IMR-90 (cell line): ENCODE data around the gene FAM163B. TPM values are rescaled to one million over a fixed set of nuclear protein-coding genes. Genes with fewer than 3 reads are reported as not detected.

Source experiments
- ATAC-seq: fragments of 200-7000 bp; cut with Tn5 transposase; 2 replicates; pipeline ENCODE4 v1.9.1; 2020; ENCODE audit warnings: low read depth, mild to moderate bottlenecking, moderate library complexity
- BruUV-seq: library from RNA; stranded (reverse); fragments of 400-500 nt; replicated peaks from 2 replicates; lab custom pipeline; 2021; lab: Mats Ljungman, UMichigan
- CTCF ChIA-PET: fragments of 300-600 bp; formaldehyde crosslinking; extraction: SDS; loops from one replicate; lab custom pipeline; 2021; ENCODE audit warnings: antibody characterized with exemption; lab: Yijun Ruan, JAX
- POLR2A ChIA-PET: fragments of 300-600 bp; sonication (Branson Sonifier 250); formaldehyde crosslinking; loops from one replicate; lab custom pipeline; 2022; ENCODE audit warnings: antibody characterized with exemption; ENCODE audit not compliant: unreplicated experiment; lab: Charles Lee
- DNase-seq: peaks from one replicate; pipeline ENCODE4 v3.0.0; 2013
- H2AFZ ChIP-seq: replicated peaks from 2 replicates; pipeline ENCODE3; 2013; ENCODE audit warnings: low read length, mild to moderate bottlenecking; ENCODE audit not compliant: poor library complexity
- H2AK5ac ChIP-seq: 2 replicates; pipeline ENCODE4 v1.6.1; 2013; ENCODE audit warnings: low read depth, low read length, inconsistent platforms
- H2AK9ac ChIP-seq: replicated peaks from 2 replicates; pipeline ENCODE3; 2013; ENCODE audit warnings: mild to moderate bottlenecking, low read depth, low read length, moderate library complexity; ENCODE audit not compliant: poor library complexity
- H2BK120ac ChIP-seq: 2 replicates; pipeline ENCODE4 v1.6.1; 2013; ENCODE audit warnings: low read depth, low read length, inconsistent platforms
- H2BK15ac ChIP-seq: 3 replicates; pipeline ENCODE4 v1.6.1; 2013; ENCODE audit warnings: low read depth, low read length, inconsistent platforms
- H2BK20ac ChIP-seq: 2 replicates; pipeline ENCODE4 v1.6.1; 2013; ENCODE audit warnings: low read depth, mild to moderate bottlenecking, inconsistent platforms, low read length, moderate library complexity
- H2BK5ac ChIP-seq: 2 replicates; pipeline ENCODE4 v1.6.1; 2013; ENCODE audit warnings: mild to moderate bottlenecking, low read depth, low read length, inconsistent platforms; ENCODE audit not compliant: poor library complexity, severe bottlenecking
- H3K14ac ChIP-seq: replicated peaks from 2 replicates; pipeline ENCODE4 v1.6.1; 2013; ENCODE audit warnings: low read depth, low read length, inconsistent platforms
- H3K18ac ChIP-seq: 2 replicates; pipeline ENCODE4 v1.6.1; 2013; ENCODE audit warnings: low read depth, low read length, control low read depth
- H3K23ac ChIP-seq: 2 replicates; pipeline ENCODE4 v1.6.1; 2013; ENCODE audit warnings: low read depth, low read length, inconsistent platforms
- H3K27ac ChIP-seq: 2 replicates; pipeline ENCODE4 v1.5.1; 2013; ENCODE audit warnings: mild to moderate bottlenecking, control low read depth, low read length; ENCODE audit not compliant: insufficient read depth
- H3K27me3 ChIP-seq: 2 replicates; pipeline ENCODE4 v1.6.1; 2013; ENCODE audit warnings: low read length; ENCODE audit not compliant: control insufficient read depth, insufficient read depth
- H3K36me3 ChIP-seq: 2 replicates; pipeline ENCODE4 v1.6.1; 2013; ENCODE audit warnings: low read length, mixed read lengths; ENCODE audit not compliant: control insufficient read depth, insufficient read depth
- H3K4ac ChIP-seq: 2 replicates; pipeline ENCODE4 v1.6.1; 2013; ENCODE audit warnings: low read depth, low read length, inconsistent platforms
- H3K4me1 ChIP-seq: 2 replicates; pipeline ENCODE4 v1.6.1; 2013; ENCODE audit warnings: low read length, mixed read lengths; ENCODE audit not compliant: control insufficient read depth, insufficient read depth
- H3K4me2 ChIP-seq: 2 replicates; pipeline ENCODE4 v1.6.1; 2013; ENCODE audit warnings: low read depth, mild to moderate bottlenecking, control low read depth, low read length, moderate library complexity
- H3K4me3 ChIP-seq: 2 replicates; pipeline ENCODE4 v1.5.1; 2013; ENCODE audit warnings: low read depth, mild to moderate bottlenecking, control low read depth, low read length, moderate library complexity; ENCODE audit not compliant: insufficient read depth
- H3K56ac ChIP-seq: 2 replicates; pipeline ENCODE4 v1.6.1; 2013; ENCODE audit warnings: low read length, inconsistent platforms; ENCODE audit not compliant: insufficient read depth; ENCODE audit errors: extremely low read depth
- H3K79me1 ChIP-seq, 2 experiments: 2 replicates each; pipeline ENCODE4 v1.6.1; 2013; ENCODE audit warnings: low read length in 2 of 2, inconsistent platforms in 1 of 2, low read depth in 1 of 2
- H3K9ac ChIP-seq: 2 replicates; pipeline ENCODE4 v1.6.1; 2013; ENCODE audit warnings: low read depth, low read length, control low read depth
- H3K9me1 ChIP-seq: 2 replicates; pipeline ENCODE4 v1.6.1; 2013; ENCODE audit warnings: low read length, inconsistent platforms; ENCODE audit not compliant: insufficient read depth
- H3K9me3 ChIP-seq: 2 replicates; pipeline ENCODE4 v1.6.1; 2013; ENCODE audit warnings: low read length; ENCODE audit not compliant: control insufficient read depth, insufficient read depth
- H4K20me1 ChIP-seq: 2 replicates; pipeline ENCODE4 v1.6.1; 2013; ENCODE audit warnings: low read length, inconsistent platforms; ENCODE audit not compliant: insufficient read depth
- H4K5ac ChIP-seq: 2 replicates; pipeline ENCODE4 v1.6.1; 2013; ENCODE audit warnings: mild to moderate bottlenecking, low read depth, low read length, control low read depth
- H4K8ac ChIP-seq, 2 experiments: 2 replicates each; pipeline ENCODE4 v1.6.1; 2013; ENCODE audit warnings: low read depth in 2 of 2, low read length in 2 of 2, control low read depth in 1 of 2, inconsistent platforms in 1 of 2
- H4K91ac ChIP-seq: 2 replicates; pipeline ENCODE4 v1.6.1; 2013; ENCODE audit warnings: low read depth, low read length, inconsistent platforms; ENCODE audit not compliant: insufficient read depth
- CHD1 ChIP-seq: IDR thresholded peaks from 2 replicates; pipeline ENCODE4 v1.6.1; 2012; ENCODE audit warnings: low read depth, low read length, improper control_type of control experiment
- MAFK ChIP-seq: IDR thresholded peaks from 2 replicates; pipeline ENCODE4 v1.6.1; 2012; ENCODE audit warnings: low read depth, low read length, improper control_type of control experiment
- RAD21 ChIP-seq: IDR thresholded peaks from 2 replicates; pipeline ENCODE4 v1.6.1; 2012; ENCODE audit warnings: low read length, improper control_type of control experiment
- WGBS, 2 experiments: methylation state at CpG; one replicate each; pipeline versions ENCODE4 v1.1.5 to v1.1.7; 2013; ENCODE audit warnings: missing lambda C conversion rate in 2 of 2; ENCODE audit not compliant: insufficient read length in 1 of 2; ENCODE audit errors: extremely low coverage in 2 of 2; 5-methylcytosine and 5-hydroxymethylcytosine counted together
- dilution Hi-C: fragments of 300-500 bp; cut with HindIII; formaldehyde crosslinking; loops from one replicate; pipeline ENCODE4 v1.14.3; 2018; ENCODE audit warnings: low sequenced_read_pairs; ENCODE audit not compliant: unreplicated experiment
- in situ Hi-C: fragments of 300-500 bp; cut with MboI; formaldehyde crosslinking; loops from 3 replicates; pipeline ENCODE4 v1.14.3; 2019; ENCODE audit warnings: low sequenced_read_pairs, inconsistent platforms, mixed read lengths
- intact Hi-C: fragments of 100-400 bp; cut with micrococcal nuclease; formaldehyde crosslinking; loops from 2 replicates; pipeline ENCODE4 v1.10.0; 2022
- polyA plus RNA-seq, 3 experiments: library from polyadenylated mRNA; depleted of rRNA; stranded (reverse); fragments of >200 nt; gene quantifications; 2 replicates each; pipeline ENCODE4 v1.2.3, GENCODE V29; 2012; ENCODE audit warnings: low replicate concordance in 1 of 3
- total RNA-seq: library from RNA; depleted of rRNA; stranded (reverse); fragments of >200 nt; gene quantifications from 2 replicates; pipeline ENCODE4 v1.2.3, GENCODE V29; 2012

FAM163B gene
- total and polyA plus RNA-seq, 2 of the 4 experiments (the other 2 are of a cell fraction), result not detected

- no peaks in the 10 kb centered on the region for H4K20me1 ChIP-seq
- H3K9ac ChIP-seq, result no peak overlapping the region
- H4K91ac ChIP-seq, result no peak overlapping the region
- no peak overlapping the region for H2BK5ac ChIP-seq
- H2AK5ac ChIP-seq, result no peak overlapping the region
- 84% methylated on average over 13 of the region's 15 CpGs; no CpG with 5 or more reads in 1 of the 2 experiments for WGBS, 2 experiments
- no peak overlapping the region for H3K4me2 ChIP-seq
- ATAC-seq, result no peak
- intact Hi-C loops, result no loop called here
- no peaks in the 10 kb centered on the region for H3K9me3 ChIP-seq
- H4K8ac ChIP-seq, result no peak overlapping the region
- H2BK15ac ChIP-seq, result no peak overlapping the region
- no peak overlapping the region for H2BK20ac ChIP-seq
- DNase-seq, result no peak
- no peak overlapping the region for H3K18ac ChIP-seq
- H2AK9ac ChIP-seq, result no peak overlapping the region
- no peak overlapping the region for H3K14ac ChIP-seq
- peaks cover 56% of the 10 kb centered on the region for H3K27me3 ChIP-seq
- H3K79me1 ChIP-seq, result no peaks in the 10 kb centered on the region
- ChIA-PET POLR2A (no interaction called here), CTCF (no interaction called here)
- H3K36me3 ChIP-seq, result no peaks in the 10 kb centered on the region
- no peak overlapping the region for H3K27ac ChIP-seq
- H3K4me3 ChIP-seq, result no peak overlapping the region
- no peak overlapping the region for H3K56ac ChIP-seq
- no TSS peak for BruUV-seq
- H3K4ac ChIP-seq, result no peak overlapping the region
- H2AFZ ChIP-seq, result no peak overlapping the region
- in situ Hi-C loops, result no loop called here
- H3K23ac ChIP-seq, result no peak overlapping the region
- H3K9me1 ChIP-seq, result no peaks in the 10 kb centered on the region
- no peak overlapping the region for H2BK120ac ChIP-seq
- H4K5ac ChIP-seq, result no peak overlapping the region
- TF ChIP-seq RAD21, result no peak
- TF ChIP-seq CHD1, result no peak
- no peak for TF ChIP-seq MAFK
- dilution Hi-C loops, result no loop called here
- no peaks in the 10 kb centered on the region for H3K4me1 ChIP-seq
These were observed 62.1 kb downstream of the FAM163B start for GRCh38 chr9:133547116-133547515.
